Activated T-helper 17 cell treated with anti-CD3 and anti-CD28 coated beads, Interleukin-2, amount 50 U/mL, for 72 hours (primary cell): ENCODE data around the gene OR10AD1. TPM values are rescaled to one million over a fixed set of nuclear protein-coding genes. Genes with fewer than 3 reads are reported as not detected.

Experiments
- ATAC-seq: fragments of 150-1000 bp; cut with Tn5 transposase; replicated peaks from 2 replicates; pipeline ENCODE4 v1.10.0; 2021; ENCODE audit warnings: mild to moderate bottlenecking, moderate library complexity
- H3K27ac Mint-ChIP-seq: one replicate; pipeline ENCODE4 v1.8.0; 2022; ENCODE audit warnings: mixed read lengths
- H3K27me3 Mint-ChIP-seq: one replicate; pipeline ENCODE4 v1.8.0; 2022; ENCODE audit warnings: mixed read lengths
- H3K36me3 Mint-ChIP-seq: one replicate; pipeline ENCODE4 v1.8.0; 2022; ENCODE audit warnings: low read depth, mild to moderate bottlenecking, mixed read lengths
- H3K4me1 Mint-ChIP-seq: one replicate; pipeline ENCODE4 v1.8.0; 2022; ENCODE audit warnings: mixed read lengths
- H3K4me3 Mint-ChIP-seq: one replicate; pipeline ENCODE4 v1.8.0; 2022; ENCODE audit warnings: mild to moderate bottlenecking, mixed read lengths
- H3K9me3 Mint-ChIP-seq: one replicate; pipeline ENCODE4 v1.8.0; 2022; ENCODE audit warnings: mixed read lengths
- total RNA-seq, 2 donors: library from RNA; stranded (reverse); gene quantifications; one replicate each; pipeline ENCODE4 v1.2.3, GENCODE V29; 2022

OR10AD1 gene
- total RNA-seq, 2 donors from 2014 or later = not detected

DNA sequence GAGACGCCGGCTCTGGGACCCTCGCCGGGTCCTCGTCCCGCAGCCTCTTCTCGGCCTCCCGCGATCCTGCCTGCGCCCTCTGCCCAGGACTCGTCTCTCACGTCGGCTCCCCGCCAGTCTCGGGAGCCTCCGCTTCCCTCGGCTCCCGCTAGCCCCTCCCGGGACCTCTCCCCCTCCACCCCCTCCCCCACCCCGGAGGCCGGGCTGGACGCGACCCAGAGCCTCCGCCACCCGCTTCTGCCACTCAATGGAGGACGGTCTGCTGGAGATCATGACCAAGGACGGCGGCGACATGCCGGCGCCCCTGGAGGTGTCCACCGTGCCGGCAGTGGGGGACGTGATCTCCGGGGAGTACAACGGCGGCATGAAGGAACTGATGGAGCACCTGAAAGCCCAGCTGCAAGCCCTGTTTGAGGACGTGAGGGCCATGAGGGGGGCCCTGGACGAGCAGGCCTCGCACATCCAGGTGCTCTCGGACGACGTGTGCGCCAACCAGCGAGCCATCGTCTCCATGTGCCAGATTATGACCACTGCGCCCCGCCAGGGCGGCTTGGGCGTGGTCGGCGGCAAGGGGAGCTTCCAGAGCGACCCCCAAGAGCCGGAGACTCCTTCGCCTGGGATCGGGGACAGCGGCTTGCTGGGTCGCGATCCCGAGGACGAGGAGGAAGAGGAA is 19.1 kb downstream of the OR10AD1 start:
- Mint-ChIP-seq H3K36me3 (no peaks in the 10 kb centered on the region), H3K27me3 (peaks cover 16% of the 10 kb centered on the region), H3K4me1 (peaks cover 5% of the 10 kb centered on the region), H3K27ac (no peak overlapping the region), H3K4me3 (peak overlapping the region; percentile 89), H3K9me3 (no peaks in the 10 kb centered on the region)
- peak; percentile 9 for ATAC-seq

DNA sequence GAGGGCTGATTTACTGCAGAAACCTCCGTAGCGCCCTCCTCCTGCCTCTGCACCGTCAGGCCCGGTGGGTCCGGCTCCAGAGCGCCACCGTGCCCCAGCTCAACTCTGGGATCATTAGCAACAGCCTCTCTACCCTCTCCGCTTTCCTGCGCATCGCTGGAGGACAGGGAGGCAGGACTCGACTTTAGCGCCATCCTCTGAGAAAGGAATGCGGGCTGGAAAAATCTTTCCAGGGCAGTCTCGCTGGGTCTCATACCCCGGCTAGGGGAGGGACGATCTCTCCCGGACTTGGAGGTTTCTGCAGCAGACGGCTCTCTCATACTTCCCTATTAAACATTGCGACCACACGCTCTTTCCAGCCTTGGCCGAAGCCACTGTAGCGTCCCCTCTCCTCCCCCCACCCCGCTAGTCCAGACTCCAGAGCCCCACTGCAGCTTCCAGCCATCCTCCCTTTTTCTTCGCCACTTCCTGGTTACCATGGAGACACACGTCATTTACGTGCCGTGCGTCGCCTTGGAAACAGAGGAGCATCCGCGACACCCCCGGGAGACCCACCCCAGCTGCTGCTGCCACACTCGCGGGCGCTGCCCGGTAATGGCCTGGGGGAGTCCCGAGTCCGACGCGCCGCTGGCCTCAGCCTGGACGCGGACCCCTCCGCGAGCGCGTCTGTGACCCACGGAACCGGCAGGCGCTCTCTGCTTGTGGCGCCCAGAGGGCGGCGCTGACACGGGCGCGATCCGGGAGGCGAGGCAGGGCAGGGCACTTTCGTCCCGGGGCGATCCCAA is 19.8 kb downstream of the OR10AD1 start, which contains the start of gene CCDC184:
Gene CCDC184 (plus strand): TSS at position 554 of the 785 bp plus-strand sequence. CDS start 479 bp downstream, outside the sequence.
- H3K4me1 Mint-ChIP-seq = peaks cover 5% of the 10 kb centered on the region
- peak; percentile 87 for ATAC-seq
- peaks cover 16% of the 10 kb centered on the region for H3K27me3 Mint-ChIP-seq
- H3K36me3 Mint-ChIP-seq = no peaks in the 10 kb centered on the region
- peak within 1 kb of the TSS; percentile 89 for H3K4me3 Mint-ChIP-seq
- no peaks in the 10 kb centered on the region for H3K9me3 Mint-ChIP-seq
- H3K27ac Mint-ChIP-seq = peak within 1 kb of the TSS; percentile 83

DNA sequence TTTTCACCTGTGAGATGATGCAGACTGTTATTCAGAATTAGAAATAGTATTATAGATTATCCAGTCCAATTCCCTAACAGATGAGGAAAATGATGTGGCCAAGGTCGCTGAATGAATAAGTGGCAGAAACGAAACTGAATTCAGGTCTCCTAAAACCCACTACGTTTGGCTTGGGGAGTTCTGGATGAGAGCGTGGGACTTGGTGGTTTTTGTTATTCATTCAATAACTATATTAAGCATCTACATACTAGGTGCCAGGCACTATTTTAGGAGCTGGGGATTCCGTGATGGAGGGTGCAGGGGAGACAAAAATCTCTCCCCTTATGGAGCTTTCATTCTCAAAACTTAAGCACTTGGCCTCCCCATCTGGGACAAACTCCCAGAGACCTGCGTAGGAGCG is 20.5 kb downstream of the OR10AD1 start:
- H3K4me1 Mint-ChIP-seq = peaks cover 5% of the 10 kb centered on the region
- ATAC-seq = peak; percentile 54
- H3K27me3 Mint-ChIP-seq = peaks cover 16% of the 10 kb centered on the region
- H3K27ac Mint-ChIP-seq = peak overlapping the region; percentile 83
- peak overlapping the region; percentile 89 for H3K4me3 Mint-ChIP-seq
- no peaks in the 10 kb centered on the region for H3K9me3 Mint-ChIP-seq
- no peaks in the 10 kb centered on the region for H3K36me3 Mint-ChIP-seq

DNA sequence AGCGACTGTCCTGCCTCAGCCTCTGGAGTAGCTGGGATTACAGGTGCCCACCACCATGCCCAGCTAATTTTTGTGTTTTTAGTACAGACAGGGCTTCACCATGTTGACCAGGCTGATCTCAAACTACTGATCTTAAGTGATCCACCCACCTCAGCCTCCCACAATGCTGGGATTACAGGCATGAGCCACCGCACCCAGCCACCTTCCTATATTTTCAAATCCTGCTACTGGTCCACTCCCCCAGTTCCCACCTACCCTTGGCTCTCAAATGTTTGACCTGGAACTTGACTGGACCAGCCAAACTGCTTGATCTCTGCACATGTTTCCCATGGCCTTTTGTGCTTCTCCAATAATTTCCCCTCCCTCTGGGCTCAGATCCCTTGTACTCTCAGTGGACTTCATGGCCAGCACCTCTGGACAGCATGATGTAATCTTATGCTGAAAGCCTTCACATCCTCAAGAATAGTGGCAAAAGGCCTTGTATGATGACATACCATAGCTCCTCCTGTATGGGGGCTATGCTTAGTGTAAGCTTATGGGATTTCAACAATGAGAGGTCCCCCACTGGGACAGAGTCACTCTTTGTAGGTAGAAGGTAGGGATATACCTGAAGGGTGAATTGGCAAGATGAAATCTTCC is 22.1 kb downstream of the OR10AD1 start:
- H3K9me3 Mint-ChIP-seq = no peaks in the 10 kb centered on the region

DNA sequence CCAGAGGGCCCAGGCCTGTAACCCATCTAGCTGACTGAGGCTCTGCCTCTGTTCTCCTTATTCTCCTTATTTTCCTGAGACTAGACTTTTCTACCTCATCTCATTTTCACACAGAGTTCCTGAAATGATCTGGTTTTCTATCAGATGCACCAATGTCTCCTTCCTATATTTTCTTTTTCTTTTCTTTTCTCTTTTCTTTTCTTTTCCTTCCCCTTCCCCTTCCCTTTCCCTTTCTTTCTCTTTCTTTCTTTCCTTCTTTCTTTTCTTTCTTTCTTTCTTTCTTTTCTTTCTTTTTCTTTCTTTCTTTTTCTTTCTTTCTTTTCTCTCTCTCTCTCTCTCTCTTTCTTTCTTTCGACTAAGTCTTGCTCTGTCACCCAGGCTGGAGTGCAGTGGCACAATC is 22.7 kb downstream of the OR10AD1 start:
- H3K9me3 Mint-ChIP-seq = no peaks in the 10 kb centered on the region
- H3K27me3 Mint-ChIP-seq = peaks cover 16% of the 10 kb centered on the region

More for the DNA sequence above, 22.1 kb downstream of the OR10AD1 start:
- Mint-ChIP-seq H3K27ac (no peak overlapping the region), H3K36me3 (no peaks in the 10 kb centered on the region), H3K4me3 (no peak overlapping the region), H3K4me1 (peaks cover 5% of the 10 kb centered on the region), H3K27me3 (peaks cover 22% of the 10 kb centered on the region)
- no peak for ATAC-seq

DNA sequence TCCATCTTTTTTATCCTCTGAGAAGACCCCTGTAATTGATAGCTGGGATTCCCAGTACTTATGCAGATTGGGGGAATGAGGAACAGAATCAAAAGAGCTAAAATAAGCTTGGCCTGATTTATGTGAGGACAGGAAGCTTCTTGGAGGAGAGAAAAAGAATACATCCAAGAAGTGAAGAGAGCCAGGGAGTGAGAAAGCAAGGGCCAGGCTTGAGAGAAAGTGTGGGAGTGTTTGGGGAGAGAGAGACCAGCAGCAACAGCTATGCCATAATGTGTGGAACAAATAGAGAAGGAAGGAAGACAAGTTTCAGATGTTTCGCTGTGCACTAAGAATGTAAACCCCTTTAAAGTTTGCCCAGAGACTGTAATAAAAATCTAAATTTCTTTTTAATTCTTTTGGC is 23.6 kb downstream of the OR10AD1 start:
- no peaks in the 10 kb centered on the region for H3K9me3 Mint-ChIP-seq
- H3K27ac Mint-ChIP-seq = no peak overlapping the region
- peaks cover 13% of the 10 kb centered on the region for H3K27me3 Mint-ChIP-seq
- no peak overlapping the region for H3K4me3 Mint-ChIP-seq
- H3K4me1 Mint-ChIP-seq = peaks cover 10% of the 10 kb centered on the region
- ATAC-seq = no peak
- no peaks in the 10 kb centered on the region for H3K36me3 Mint-ChIP-seq

More for the DNA sequence above, 22.7 kb downstream of the OR10AD1 start:
- H3K27ac Mint-ChIP-seq = no peak overlapping the region
- H3K4me1 Mint-ChIP-seq = peaks cover 9% of the 10 kb centered on the region
- no peak for ATAC-seq
- no peak overlapping the region for H3K4me3 Mint-ChIP-seq
- no peaks in the 10 kb centered on the region for H3K36me3 Mint-ChIP-seq

DNA sequence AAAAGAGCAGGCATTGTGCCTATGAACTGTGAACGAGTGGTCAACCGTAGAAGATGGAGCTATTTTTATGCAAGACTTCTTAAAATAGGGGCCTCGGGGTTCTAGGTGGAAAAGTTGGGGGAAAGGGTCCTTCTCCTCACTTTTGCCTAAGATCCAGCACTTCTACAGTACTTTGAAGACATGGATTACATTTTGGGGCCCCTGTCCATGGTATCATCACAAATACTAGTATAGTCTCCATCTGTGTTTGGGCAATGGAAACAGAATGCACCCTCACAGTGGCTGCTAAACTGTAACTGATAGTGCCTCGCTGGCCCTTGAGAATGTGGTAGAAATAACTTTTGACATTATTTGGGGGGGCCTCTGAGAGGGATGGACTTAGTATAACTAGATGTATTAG is 25.1 kb downstream of the OR10AD1 start:
- peaks cover 10% of the 10 kb centered on the region for H3K4me1 Mint-ChIP-seq
- H3K9me3 Mint-ChIP-seq = no peaks in the 10 kb centered on the region
- H3K27ac Mint-ChIP-seq = no peak overlapping the region
- ATAC-seq = no peak
- H3K27me3 Mint-ChIP-seq = peaks cover 13% of the 10 kb centered on the region
- H3K4me3 Mint-ChIP-seq = no peak overlapping the region
- H3K36me3 Mint-ChIP-seq = no peaks in the 10 kb centered on the region

DNA sequence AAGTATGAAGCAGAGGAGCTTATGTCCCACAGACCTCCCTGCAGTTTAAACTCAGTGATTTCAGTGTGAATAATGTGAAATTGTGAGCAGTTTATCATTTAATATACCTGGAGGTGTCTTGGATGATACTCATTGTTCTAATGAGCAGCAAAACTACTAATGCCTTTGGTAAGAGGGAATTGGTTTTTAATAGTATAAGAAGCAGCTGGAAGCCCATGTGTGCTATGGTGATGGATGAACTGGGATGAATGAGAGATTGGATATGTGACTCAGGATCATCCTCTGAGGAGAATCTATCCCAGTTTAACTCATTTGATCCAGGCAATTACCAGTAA is 26.7 kb downstream of the OR10AD1 start:
- Mint-ChIP-seq H3K4me1 (peaks cover 4% of the 10 kb centered on the region), H3K27me3 (peaks cover 13% of the 10 kb centered on the region), H3K9me3 (no peaks in the 10 kb centered on the region), H3K27ac (no peak overlapping the region), H3K36me3 (no peaks in the 10 kb centered on the region), H3K4me3 (no peak overlapping the region)
- ATAC-seq = no peak

DNA sequence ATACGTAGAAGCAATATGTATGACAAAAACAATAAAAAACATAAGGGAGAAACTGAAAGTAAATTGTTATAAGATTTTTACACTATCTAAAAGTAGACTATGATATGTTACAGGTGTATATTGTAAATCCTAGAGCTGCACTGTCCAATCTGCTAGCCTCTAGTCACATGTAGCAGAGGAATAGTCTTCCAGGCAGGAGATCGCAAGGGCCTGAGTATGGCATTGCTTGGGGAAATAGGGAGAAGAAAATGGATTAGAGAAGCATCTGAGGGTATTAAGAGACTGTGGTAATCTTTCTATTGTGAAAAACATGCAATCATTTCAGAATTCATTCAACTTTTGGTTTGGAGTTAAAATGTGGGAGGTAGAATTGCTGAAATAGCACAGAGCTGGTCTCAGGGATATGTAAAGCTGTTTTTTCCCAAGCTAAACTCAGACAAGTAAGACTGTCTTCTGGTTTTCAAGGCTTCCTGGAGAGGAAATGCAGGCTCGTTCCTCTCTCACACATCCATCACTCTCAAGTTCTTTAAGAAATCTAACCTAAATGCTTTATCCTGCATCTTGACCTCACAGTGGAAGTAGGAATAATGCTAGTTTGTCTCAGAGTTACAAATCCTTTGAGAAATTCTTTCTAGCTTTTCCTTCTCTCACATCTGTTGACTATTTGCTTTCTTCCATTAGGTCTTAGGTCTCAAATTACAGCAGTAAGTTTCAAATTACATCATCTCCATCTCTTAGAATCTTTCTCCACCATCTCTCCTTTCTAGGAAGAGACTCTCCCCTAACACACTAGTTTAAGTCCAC is 27.3 kb downstream of the OR10AD1 start:
- no peak for ATAC-seq
- no peaks in the 10 kb centered on the region for H3K36me3 Mint-ChIP-seq
- H3K4me3 Mint-ChIP-seq = peak overlapping the region; percentile 10
- H3K4me1 Mint-ChIP-seq = peaks cover 4% of the 10 kb centered on the region
- no peaks in the 10 kb centered on the region for H3K9me3 Mint-ChIP-seq
- H3K27ac Mint-ChIP-seq = peak overlapping the region; percentile 10
- H3K27me3 Mint-ChIP-seq = peaks cover 9% of the 10 kb centered on the region

DNA sequence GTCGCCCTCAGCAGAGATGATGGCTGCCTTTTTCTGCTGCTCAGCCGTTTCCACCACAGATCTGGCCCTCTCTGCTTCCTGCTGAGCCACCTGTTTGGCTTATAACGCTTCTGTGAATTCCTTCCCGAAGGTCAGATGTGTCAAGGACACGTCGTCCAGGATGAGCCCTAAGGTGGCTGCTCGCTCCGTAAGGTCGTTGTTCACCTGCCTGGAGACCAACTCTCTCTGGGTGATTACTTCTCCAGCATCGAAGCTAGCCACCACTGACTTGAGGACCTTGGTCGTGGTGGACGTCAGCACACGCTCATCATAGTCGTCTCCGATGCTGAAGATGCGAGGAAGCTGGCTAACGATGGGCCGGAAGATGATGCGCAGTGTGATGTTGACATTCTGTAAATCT is 34.1 kb downstream of the OR10AD1 start:
- Mint-ChIP-seq H3K9me3 (no peaks in the 10 kb centered on the region), H3K27me3 (peaks cover 9% of the 10 kb centered on the region), H3K27ac (no peak overlapping the region), H3K36me3 (no peaks in the 10 kb centered on the region), H3K4me1 (no peaks in the 10 kb centered on the region), H3K4me3 (no peak overlapping the region)
- ATAC-seq = no peak

DNA sequence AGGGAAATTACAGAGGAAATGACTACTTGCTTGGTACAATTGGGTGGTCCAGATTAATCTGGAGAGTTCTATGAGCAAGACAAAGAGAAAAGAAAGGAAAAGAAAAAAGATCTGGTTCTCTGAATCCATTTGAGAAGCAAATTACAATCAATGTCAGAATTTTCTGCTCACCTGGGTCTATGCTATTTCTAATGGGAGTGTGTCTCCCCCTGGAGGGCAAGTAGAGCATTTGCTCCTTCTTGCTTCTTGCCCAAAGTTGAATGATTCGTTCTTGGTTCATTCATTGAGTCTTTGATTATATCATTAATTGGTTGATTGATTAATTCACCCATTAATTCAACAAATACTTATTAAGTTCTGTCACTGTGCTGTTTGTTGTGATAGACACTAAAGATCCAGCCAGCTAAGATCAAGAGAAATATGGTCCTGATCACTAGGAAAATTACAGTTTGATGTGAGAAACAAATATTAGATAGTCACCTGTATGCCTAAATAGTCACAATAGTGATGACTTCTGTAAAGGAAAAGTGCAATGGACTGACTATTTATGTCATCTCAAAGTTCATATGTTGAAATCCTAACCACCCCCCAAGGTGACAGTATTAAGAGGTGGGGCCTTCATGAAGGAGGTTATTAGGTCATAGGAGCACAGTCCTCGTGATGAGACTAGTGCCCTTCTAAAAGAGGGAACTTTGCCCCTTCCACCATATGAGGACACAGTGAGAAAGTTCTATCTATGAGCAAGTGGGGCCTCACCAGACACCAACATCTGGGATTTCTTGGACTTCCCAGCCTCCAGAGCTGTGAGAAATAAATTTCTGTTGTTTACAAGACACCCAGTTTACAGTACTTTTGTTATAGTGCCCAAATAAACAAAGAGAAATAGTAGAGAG is 37.8 kb downstream of the OR10AD1 start:
- no peaks in the 10 kb centered on the region for H3K36me3 Mint-ChIP-seq
- peak overlapping the region; percentile 45 for H3K27ac Mint-ChIP-seq
- ATAC-seq = peak; percentile 49
- no peaks in the 10 kb centered on the region for H3K4me1 Mint-ChIP-seq
- H3K27me3 Mint-ChIP-seq = peaks cover 9% of the 10 kb centered on the region
- no peaks in the 10 kb centered on the region for H3K9me3 Mint-ChIP-seq
- H3K4me3 Mint-ChIP-seq = no peak overlapping the region

DNA sequence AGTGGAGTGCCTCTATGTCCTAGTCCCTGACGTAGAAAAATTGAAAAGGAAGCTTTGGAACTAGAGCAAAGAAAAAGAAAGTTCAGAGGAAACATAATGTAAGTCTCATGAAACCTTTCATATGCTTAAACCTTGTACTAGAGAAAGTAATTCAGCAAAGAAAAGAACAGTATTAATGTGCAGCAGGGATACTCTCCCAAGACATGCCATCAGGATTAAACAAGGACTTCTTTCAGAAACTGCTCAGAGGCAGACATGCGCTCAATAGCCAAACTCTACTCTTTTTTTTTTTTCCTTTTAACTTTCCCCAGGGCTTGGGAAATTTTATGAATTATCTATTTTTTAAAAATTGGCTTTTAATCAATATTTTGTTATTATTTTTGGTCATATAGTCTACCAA is 38.6 kb downstream of the OR10AD1 start:
- H3K9me3 Mint-ChIP-seq = no peaks in the 10 kb centered on the region
- H3K4me1 Mint-ChIP-seq = no peaks in the 10 kb centered on the region
- no peak overlapping the region for H3K27ac Mint-ChIP-seq
- ATAC-seq = no peak
- H3K27me3 Mint-ChIP-seq = peaks cover 9% of the 10 kb centered on the region
- H3K4me3 Mint-ChIP-seq = no peak overlapping the region
- H3K36me3 Mint-ChIP-seq = no peaks in the 10 kb centered on the region

DNA sequence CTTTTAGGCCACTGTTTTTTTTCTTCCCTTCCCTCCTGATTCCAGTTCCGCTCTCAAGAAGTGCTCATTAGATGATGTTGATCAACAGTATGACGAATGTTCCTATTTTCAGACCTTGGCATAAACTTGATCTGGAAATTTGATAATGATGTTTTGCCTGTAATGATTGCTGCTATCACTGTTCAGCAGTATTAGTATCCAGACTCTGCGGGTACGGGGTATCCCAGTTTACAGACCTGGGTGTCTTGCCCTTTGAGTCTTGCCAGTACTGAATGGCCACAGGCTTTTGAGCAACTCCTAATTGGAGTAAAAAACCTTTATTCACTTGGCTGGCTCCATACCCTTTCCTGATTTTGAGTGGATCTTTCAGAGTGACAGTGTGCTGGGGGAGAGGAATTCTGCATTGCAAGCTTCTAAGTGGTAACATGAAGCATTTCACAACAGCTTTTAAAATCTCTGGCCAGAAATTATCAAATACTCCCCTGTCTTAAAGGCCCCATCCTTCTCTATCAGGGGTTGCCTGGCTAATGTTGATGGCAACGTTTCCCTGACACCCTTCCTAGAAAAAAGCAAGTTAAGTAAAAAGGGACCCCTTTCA is 39.8 kb downstream of the OR10AD1 start:
- Mint-ChIP-seq H3K27ac (no peak overlapping the region), H3K4me1 (no peaks in the 10 kb centered on the region), H3K36me3 (no peaks in the 10 kb centered on the region), H3K27me3 (peaks cover 9% of the 10 kb centered on the region), H3K9me3 (no peaks in the 10 kb centered on the region), H3K4me3 (no peak overlapping the region)
- ATAC-seq = no peak
